Measurements from ENCODE around the gene SLCO4C1.

The SLCO4C1 gene

GRCh38 chr5:102290004-102290403, 6.1 kb downstream of the SLCO4C1 start:
- WGBS (ENCODE audit: insufficient coverage) = 91% methylated on average over 3 of the region's 3 CpGs
- peaks cover 0 to 12% (median 0%) of the 10 kb centered on the region in 4 experiments for H3K36me3 ChIP-seq (ENCODE audit: control insufficient read depth in 4 of 4, insufficient read depth in 4 of 4, low read length in 3 of 4)
- H3K4me1 ChIP-seq (ENCODE audit: control extremely low read depth in 1 of 4, control insufficient read depth in 4 of 4, insufficient read depth in 4 of 4, low read length in 3 of 4) = peaks cover 0 to 40% (median 7%) of the 10 kb centered on the region in 4 experiments
- DNase-seq = no peak
- POLR2A ChIA-PET = no interaction called here
- H3K9me3 ChIP-seq (ENCODE audit: control extremely low read depth in 1 of 5, control insufficient read depth in 4 of 5, insufficient read depth in 2 of 5, low read depth in 1 of 5, low read length in 4 of 5) = no peaks in the 10 kb centered on the region
- no peak overlapping the region for H3K27ac ChIP-seq (ENCODE audit: insufficient read depth in 1 of 2, low read depth in 1 of 2, low read length in 2 of 2, poor library complexity in 1 of 2, severe bottlenecking in 2 of 2)
- H3K4me3 ChIP-seq (ENCODE audit: control insufficient read depth in 1 of 7, extremely low read depth in 1 of 7, insufficient read depth in 4 of 7, low read depth in 2 of 7, low read length in 6 of 7) = no peak overlapping the region
- CTCF ChIA-PET = no interaction called here
- no peaks in the 10 kb centered on the region for H3K27me3 ChIP-seq (replicated peaks in 2 of 5; ENCODE audit: control insufficient read depth in 4 of 5, insufficient read depth in 5 of 5, low read length in 4 of 5)

DNA sequence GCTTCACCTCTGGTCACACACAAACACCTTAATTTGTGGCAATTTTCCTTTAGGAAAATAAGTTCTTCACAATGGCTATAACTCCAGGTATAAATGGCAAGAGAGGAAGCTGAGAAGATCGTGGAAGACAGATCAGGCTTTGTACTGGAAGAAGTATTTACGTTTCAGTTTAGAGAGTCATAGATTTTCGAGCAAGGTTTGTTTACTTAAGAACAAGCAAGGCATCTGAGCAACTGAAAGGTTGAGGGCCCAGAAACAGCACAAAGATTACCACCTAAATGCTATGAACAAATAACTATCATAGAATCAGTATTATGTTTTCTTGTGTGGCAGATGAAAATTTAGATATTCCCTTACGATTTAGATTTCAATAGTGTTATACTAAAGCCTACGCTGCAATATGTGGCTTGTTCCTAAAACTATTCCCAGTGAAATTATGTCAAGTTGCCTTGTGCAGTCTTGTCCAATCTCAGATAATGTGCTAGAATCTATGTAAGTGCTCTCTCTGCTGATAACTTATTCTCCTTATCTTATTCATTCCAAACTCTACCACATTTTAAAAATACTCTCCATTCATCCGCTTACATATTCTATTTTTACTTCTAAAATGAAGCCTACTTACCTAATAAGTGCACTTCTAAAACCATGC, 6.7 kb downstream of the SLCO4C1 start:
- H3K27ac ChIP-seq (ENCODE audit: insufficient read depth in 1 of 2, low read depth in 1 of 2, low read length in 2 of 2, poor library complexity in 1 of 2, severe bottlenecking in 2 of 2) = no peak overlapping the region
- no peak for DNase-seq
- no peaks in the 10 kb centered on the region for H3K9me3 ChIP-seq (ENCODE audit: control extremely low read depth in 1 of 5, control insufficient read depth in 4 of 5, insufficient read depth in 2 of 5, low read depth in 1 of 5, low read length in 4 of 5)
- H3K4me1 ChIP-seq (ENCODE audit: control extremely low read depth in 1 of 4, control insufficient read depth in 4 of 4, insufficient read depth in 4 of 4, low read length in 3 of 4) = peaks cover 0 to 43% (median 11%) of the 10 kb centered on the region in 4 experiments
- WGBS (ENCODE audit: insufficient coverage) = 80% methylated on average over 4 of the region's 6 CpGs
- no peak overlapping the region for H3K4me3 ChIP-seq (ENCODE audit: control insufficient read depth in 1 of 7, extremely low read depth in 1 of 7, insufficient read depth in 4 of 7, low read depth in 2 of 7, low read length in 6 of 7)
- H3K27me3 ChIP-seq (replicated peaks in 2 of 5; ENCODE audit: control insufficient read depth in 4 of 5, insufficient read depth in 5 of 5, low read length in 4 of 5) = no peaks in the 10 kb centered on the region
- CTCF ChIA-PET = no interaction called here
- H3K36me3 ChIP-seq (ENCODE audit: control insufficient read depth in 4 of 4, insufficient read depth in 4 of 4, low read length in 3 of 4) = peaks cover 0 to 12% (median 0%) of the 10 kb centered on the region in 4 experiments
- POLR2A ChIA-PET = no interaction called here

GRCh38 chr5:102288630-102289029, 7.5 kb downstream of the SLCO4C1 start:
- ChIA-PET CTCF (no interaction called here), POLR2A (no interaction called here)
- H3K4me3 ChIP-seq (ENCODE audit: control insufficient read depth in 1 of 7, extremely low read depth in 1 of 7, insufficient read depth in 4 of 7, low read depth in 2 of 7, low read length in 6 of 7) = no peak overlapping the region
- DNase-seq = no peak
- peaks cover 5 to 50% (median 18%) of the 10 kb centered on the region in 4 experiments for H3K4me1 ChIP-seq (ENCODE audit: control extremely low read depth in 1 of 4, control insufficient read depth in 4 of 4, insufficient read depth in 4 of 4, low read length in 3 of 4)
- H3K9me3 ChIP-seq (ENCODE audit: control extremely low read depth in 1 of 5, control insufficient read depth in 4 of 5, insufficient read depth in 2 of 5, low read depth in 1 of 5, low read length in 4 of 5) = no peaks in the 10 kb centered on the region
- 92% methylated on average over 1 of the region's 1 CpG for WGBS (ENCODE audit: insufficient coverage)
- H3K27me3 ChIP-seq (replicated peaks in 2 of 5; ENCODE audit: control insufficient read depth in 4 of 5, insufficient read depth in 5 of 5, low read length in 4 of 5) = no peaks in the 10 kb centered on the region
- H3K27ac ChIP-seq (ENCODE audit: insufficient read depth in 1 of 2, low read depth in 1 of 2, low read length in 2 of 2, poor library complexity in 1 of 2, severe bottlenecking in 2 of 2) = no peak overlapping the region
- peaks cover 0 to 12% (median 0%) of the 10 kb centered on the region in 4 experiments for H3K36me3 ChIP-seq (ENCODE audit: control insufficient read depth in 4 of 4, insufficient read depth in 4 of 4, low read length in 3 of 4)

- CTCF ChIA-PET = interaction anchor here (4.6 kb wide), 1 partner anchor 9 kb away, joined by 35 read pairs; the partner anchor contains the start of gene SLCO4C1
Observed at GRCh38 chr5:102286476-102286875, 9.6 kb downstream of the SLCO4C1 start.

GRCh38 chr5:102283102-102283797, 12.8 kb downstream of the SLCO4C1 start:
- DNase-seq = peak; percentile 66 to 89 (median 82)
- peak overlapping the region in 3 of 7 experiments; percentile 5 to 54 (median 39) for H3K4me3 ChIP-seq (ENCODE audit: control insufficient read depth in 1 of 7, extremely low read depth in 1 of 7, insufficient read depth in 4 of 7, low read depth in 2 of 7, low read length in 6 of 7)
- ChIA-PET CTCF (interaction anchor here (4.6 kb wide), 1 partner anchor 12 kb away, joined by 35 read pairs; the partner anchor contains the start of gene SLCO4C1), POLR2A (no interaction called here)
- peaks cover 9 to 73% (median 28%) of the 10 kb centered on the region in 4 experiments for H3K4me1 ChIP-seq (ENCODE audit: control extremely low read depth in 1 of 4, control insufficient read depth in 4 of 4, insufficient read depth in 4 of 4, low read length in 3 of 4)
- H3K36me3 ChIP-seq (ENCODE audit: control insufficient read depth in 4 of 4, insufficient read depth in 4 of 4, low read length in 3 of 4) = no peaks in the 10 kb centered on the region
- H3K27ac ChIP-seq (ENCODE audit: insufficient read depth in 1 of 2, low read depth in 1 of 2, low read length in 2 of 2, poor library complexity in 1 of 2, severe bottlenecking in 2 of 2) = no peak overlapping the region
- H3K27me3 ChIP-seq (replicated peaks in 2 of 5; ENCODE audit: control insufficient read depth in 4 of 5, insufficient read depth in 5 of 5, low read length in 4 of 5) = no peaks in the 10 kb centered on the region
- WGBS (ENCODE audit: insufficient coverage) = no CpG with 5 or more reads among the region's 2 CpGs
- H3K9me3 ChIP-seq (ENCODE audit: control extremely low read depth in 1 of 5, control insufficient read depth in 4 of 5, insufficient read depth in 2 of 5, low read depth in 1 of 5, low read length in 4 of 5) = peaks cover 0 to 3% (median 0%) of the 10 kb centered on the region in 5 experiments

More at GRCh38 chr5:102286476-102286875, 9.6 kb downstream of the SLCO4C1 start:
- WGBS (ENCODE audit: insufficient coverage) = no CpG with 5 or more reads among the region's 2 CpGs
- POLR2A ChIA-PET = no interaction called here
- Histone ChIP-seq H3K4me1 (ENCODE audit: control extremely low read depth in 1 of 4, control insufficient read depth in 4 of 4, insufficient read depth in 4 of 4, low read length in 3 of 4) (peaks cover 9 to 66% (median 27%) of the 10 kb centered on the region in 4 experiments), H3K4me3 (ENCODE audit: control insufficient read depth in 1 of 7, extremely low read depth in 1 of 7, insufficient read depth in 4 of 7, low read depth in 2 of 7, low read length in 6 of 7) (no peak overlapping the region), H3K27ac (ENCODE audit: insufficient read depth in 1 of 2, low read depth in 1 of 2, low read length in 2 of 2, poor library complexity in 1 of 2, severe bottlenecking in 2 of 2) (no peak overlapping the region), H3K9me3 (ENCODE audit: control extremely low read depth in 1 of 5, control insufficient read depth in 4 of 5, insufficient read depth in 2 of 5, low read depth in 1 of 5, low read length in 4 of 5) (no peaks in the 10 kb centered on the region), H3K36me3 (ENCODE audit: control insufficient read depth in 4 of 4, insufficient read depth in 4 of 4, low read length in 3 of 4) (peaks cover 0 to 12% (median 0%) of the 10 kb centered on the region in 4 experiments), H3K27me3 (replicated peaks in 2 of 5; ENCODE audit: control insufficient read depth in 4 of 5, insufficient read depth in 5 of 5, low read length in 4 of 5) (no peaks in the 10 kb centered on the region)
- DNase-seq = peak in 2 of 3 donors; percentile 60 to 72

- no CpG with 5 or more reads among the region's 1 CpG for WGBS (ENCODE audit: insufficient coverage)
- no peak overlapping the region for H3K4me3 ChIP-seq (ENCODE audit: control insufficient read depth in 1 of 7, extremely low read depth in 1 of 7, insufficient read depth in 4 of 7, low read depth in 2 of 7, low read length in 6 of 7)
- ChIA-PET POLR2A (no interaction called here), CTCF (no interaction called here)
- H3K9me3 ChIP-seq (ENCODE audit: control extremely low read depth in 1 of 5, control insufficient read depth in 4 of 5, insufficient read depth in 2 of 5, low read depth in 1 of 5, low read length in 4 of 5) = peaks cover 0 to 3% (median 0%) of the 10 kb centered on the region in 5 experiments
- H3K27me3 ChIP-seq (replicated peaks in 2 of 5; ENCODE audit: control insufficient read depth in 4 of 5, insufficient read depth in 5 of 5, low read length in 4 of 5) = no peaks in the 10 kb centered on the region
- DNase-seq = no peak
- H3K4me1 ChIP-seq (ENCODE audit: control extremely low read depth in 1 of 4, control insufficient read depth in 4 of 4, insufficient read depth in 4 of 4, low read length in 3 of 4) = peaks cover 9 to 64% (median 28%) of the 10 kb centered on the region in 4 experiments
- no peaks in the 10 kb centered on the region for H3K36me3 ChIP-seq (ENCODE audit: control insufficient read depth in 4 of 4, insufficient read depth in 4 of 4, low read length in 3 of 4)
- no peak overlapping the region for H3K27ac ChIP-seq (ENCODE audit: insufficient read depth in 1 of 2, low read depth in 1 of 2, low read length in 2 of 2, poor library complexity in 1 of 2, severe bottlenecking in 2 of 2)
Observed at GRCh38 chr5:102279711-102280110, 16.4 kb downstream of the SLCO4C1 start.

DNA sequence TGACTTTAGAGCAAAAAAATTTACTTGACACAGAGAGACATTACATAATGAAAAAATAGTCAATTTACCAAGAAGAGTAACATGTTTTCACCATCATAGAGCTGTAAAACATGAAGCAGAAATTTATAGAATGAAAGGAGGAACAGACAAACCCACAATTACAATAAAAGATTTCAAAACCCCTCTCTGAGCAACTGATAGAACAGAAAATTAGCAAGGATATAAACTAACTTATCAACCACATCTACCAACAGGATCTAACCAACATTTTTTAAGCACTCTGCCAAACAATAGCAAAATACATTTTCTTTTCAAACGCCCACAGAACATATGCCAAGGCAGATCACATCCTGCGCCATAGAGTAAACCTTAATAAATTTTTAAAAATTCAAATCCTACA, 17.9 kb downstream of the SLCO4C1 start:
- POLR2A ChIA-PET = no interaction called here
- no CpG with 5 or more reads among the region's 2 CpGs for WGBS (ENCODE audit: insufficient coverage)
- Histone ChIP-seq H3K4me3 (ENCODE audit: control insufficient read depth in 1 of 7, extremely low read depth in 1 of 7, insufficient read depth in 4 of 7, low read depth in 2 of 7, low read length in 6 of 7) (no peak overlapping the region), H3K9me3 (ENCODE audit: control extremely low read depth in 1 of 5, control insufficient read depth in 4 of 5, insufficient read depth in 2 of 5, low read depth in 1 of 5, low read length in 4 of 5) (peaks cover 0 to 3% (median 0%) of the 10 kb centered on the region in 5 experiments), H3K27ac (ENCODE audit: insufficient read depth in 1 of 2, low read depth in 1 of 2, low read length in 2 of 2, poor library complexity in 1 of 2, severe bottlenecking in 2 of 2) (no peak overlapping the region), H3K36me3 (ENCODE audit: control insufficient read depth in 4 of 4, insufficient read depth in 4 of 4, low read length in 3 of 4) (peaks cover 0 to 2% (median 0%) of the 10 kb centered on the region in 4 experiments), H3K4me1 (ENCODE audit: control extremely low read depth in 1 of 4, control insufficient read depth in 4 of 4, insufficient read depth in 4 of 4, low read length in 3 of 4) (peaks cover 3 to 49% (median 15%) of the 10 kb centered on the region in 4 experiments), H3K27me3 (replicated peaks in 2 of 5; ENCODE audit: control insufficient read depth in 4 of 5, insufficient read depth in 5 of 5, low read length in 4 of 5) (no peaks in the 10 kb centered on the region)
- CTCF ChIA-PET = interaction anchor here (1.2 kb wide), 1 partner anchor 17 kb away, joined by 4 read pairs; no protein-coding TSS in a partner anchor
- peak in 2 of 3 donors; percentile 42 to 56 for DNase-seq
